Neutrophil (primary cell): ENCODE measurements around the gene EXOC4.

Experiments used
- H3K27ac ChIP-seq: fragments of 200-600 bp; sonication (generic); 2 replicates; pipeline ENCODE4 v1.5.1; 2016; ENCODE audit warnings: mild to moderate bottlenecking, moderate library complexity
- H3K27me3 ChIP-seq: fragments of 200-600 bp; sonication (generic); 2 replicates; pipeline ENCODE4 v1.6.0; 2016; ENCODE audit warnings: mild to moderate bottlenecking
- H3K36me3 ChIP-seq: fragments of 200-600 bp; sonication (generic); 2 replicates; pipeline ENCODE4 v1.5.1; 2017
- H3K4me1 ChIP-seq, 2 experiments: fragments of 200-600 bp in 1 of 2; sonication (generic) in 1 of 2; 1 replicate in 1 of 2; 2 replicates in 1 of 2; pipeline versions ENCODE4 v1.5.1 to v1.6.1; 2013 to 2016; ENCODE audit warnings: low read depth in 1 of 2, low read length in 1 of 2, mild to moderate bottlenecking in 1 of 2, moderate library complexity in 1 of 2; ENCODE audit not compliant: control insufficient read depth in 1 of 2, insufficient read depth in 1 of 2
- H3K4me3 ChIP-seq, 2 experiments: fragments of 200-600 bp in 1 of 2; sonication (generic) in 1 of 2; 1 replicate in 1 of 2; 2 replicates in 1 of 2; pipeline ENCODE4 v1.5.1; 2013 to 2016; ENCODE audit warnings: low read depth in 1 of 2, low read length in 1 of 2, mild to moderate bottlenecking in 1 of 2, moderate library complexity in 1 of 2
- H3K9me3 ChIP-seq: fragments of 200-600 bp; sonication (generic); 2 replicates; pipeline ENCODE4 v1.5.1; 2016
- CTCF ChIP-seq: fragments of 200-600 bp; sonication (generic); IDR thresholded peaks from 2 replicates; pipeline ENCODE4 v1.5.1; 2016; ENCODE audit warnings: antibody characterized with exemption

Gene EXOC4

GRCh38 chr7:133520248-133520647 is 267.4 kb downstream of the EXOC4 start:
- Histone ChIP-seq H3K9me3 (no peaks in the 10 kb centered on the region), H3K27me3 (no peaks in the 10 kb centered on the region), H3K27ac (no peak overlapping the region), H3K4me3 (no peak overlapping the region), H3K36me3 (no peaks in the 10 kb centered on the region), H3K4me1 (no peaks in the 10 kb centered on the region)
- no peak for TF ChIP-seq CTCF

GRCh38 chr7:133522501-133522900 is 269.6 kb downstream of the EXOC4 start:
- Histone ChIP-seq H3K27ac (no peak overlapping the region), H3K36me3 (no peaks in the 10 kb centered on the region)
- TF ChIP-seq CTCF: no peak

GRCh38 chr7:133528796-133529195 is 275.9 kb downstream of the EXOC4 start:
- no peaks in the 10 kb centered on the region for H3K4me1 ChIP-seq
- TF ChIP-seq CTCF: no peak
- H3K36me3 ChIP-seq: no peaks in the 10 kb centered on the region

More at GRCh38 chr7:133522501-133522900, 269.6 kb downstream of the EXOC4 start:
- Histone ChIP-seq H3K9me3 (no peaks in the 10 kb centered on the region), H3K27me3 (no peaks in the 10 kb centered on the region), H3K4me3 (no peak overlapping the region), H3K4me1 (no peaks in the 10 kb centered on the region)

DNA sequence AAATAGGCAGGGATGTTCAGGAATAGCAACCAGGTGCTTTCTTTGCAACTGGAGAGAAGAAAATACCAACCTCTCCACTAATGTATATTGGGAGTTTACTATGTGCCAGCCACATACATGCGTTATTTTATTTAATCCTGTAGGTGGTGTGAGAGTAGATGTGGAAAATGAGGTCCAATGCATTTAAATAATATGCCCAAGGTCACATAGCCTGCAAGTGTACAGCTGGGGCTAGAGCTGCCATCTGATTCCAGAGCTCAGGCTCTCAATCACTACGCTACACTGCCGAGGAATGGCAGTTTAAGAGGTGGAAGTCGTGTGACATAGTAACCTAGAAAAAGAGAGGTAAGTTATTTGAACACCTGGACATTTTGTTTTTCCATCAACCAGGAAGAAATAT is 277.0 kb downstream of the EXOC4 start:
- H3K4me1 ChIP-seq: no peaks in the 10 kb centered on the region
- H3K4me3 ChIP-seq: no peak overlapping the region
- H3K9me3 ChIP-seq: no peaks in the 10 kb centered on the region
- no peaks in the 10 kb centered on the region for H3K27me3 ChIP-seq
- H3K36me3 ChIP-seq: no peaks in the 10 kb centered on the region
- no peak for TF ChIP-seq CTCF
- no peak overlapping the region for H3K27ac ChIP-seq

More at GRCh38 chr7:133528796-133529195, 275.9 kb downstream of the EXOC4 start:
- Histone ChIP-seq H3K4me3 (no peak overlapping the region), H3K27me3 (no peaks in the 10 kb centered on the region), H3K9me3 (no peaks in the 10 kb centered on the region), H3K27ac (no peak overlapping the region)

DNA sequence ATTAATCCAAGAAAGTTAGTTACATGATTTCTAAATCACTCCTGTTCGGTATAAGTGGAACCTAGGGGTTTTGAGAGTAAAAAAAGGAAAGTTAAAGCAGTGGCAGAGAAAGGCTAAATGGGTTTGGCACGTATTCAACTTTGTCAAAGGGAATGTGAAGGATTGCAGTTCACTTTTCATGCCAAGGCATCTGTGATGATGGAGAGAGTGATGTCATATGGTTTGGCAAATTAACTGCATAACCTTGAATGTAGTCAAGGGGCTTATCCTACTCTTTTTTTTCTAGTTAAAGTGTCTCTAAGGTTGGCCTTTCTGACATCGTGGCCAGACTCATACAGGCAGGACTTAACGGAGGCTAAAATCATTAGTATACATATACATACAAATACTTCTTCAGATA is 277.8 kb downstream of the EXOC4 start:
- Histone ChIP-seq H3K9me3 (no peaks in the 10 kb centered on the region), H3K4me3 (no peak overlapping the region), H3K36me3 (no peaks in the 10 kb centered on the region), H3K27ac (no peak overlapping the region), H3K27me3 (no peaks in the 10 kb centered on the region), H3K4me1 (no peaks in the 10 kb centered on the region)
- no peak for TF ChIP-seq CTCF

DNA sequence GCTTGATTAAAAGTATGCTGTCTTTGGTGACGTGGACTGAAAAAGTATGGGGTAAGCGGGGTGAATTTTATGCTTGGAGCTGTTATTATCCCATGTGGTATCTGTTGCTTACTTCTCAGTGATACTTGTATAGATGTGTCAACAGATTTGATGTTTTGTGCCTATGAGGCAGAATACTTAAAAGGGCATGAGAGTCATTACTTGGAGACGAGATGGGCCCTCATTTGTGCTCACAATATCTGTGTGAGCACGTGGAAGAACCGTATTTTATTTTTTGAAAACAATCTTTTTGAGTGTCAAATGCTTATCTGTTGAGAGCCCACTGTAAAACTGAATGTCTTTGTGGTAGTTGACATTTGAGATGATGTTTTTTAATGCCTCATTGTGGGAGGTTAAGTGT is 281.9 kb downstream of the EXOC4 start:
- no peak for TF ChIP-seq CTCF
- H3K27ac ChIP-seq: no peak overlapping the region
- H3K9me3 ChIP-seq: no peaks in the 10 kb centered on the region
- H3K27me3 ChIP-seq: no peaks in the 10 kb centered on the region
- H3K4me3 ChIP-seq: no peak overlapping the region
- H3K36me3 ChIP-seq: no peaks in the 10 kb centered on the region
- peaks cover 10 to 13% of the 10 kb centered on the region in 2 experiments for H3K4me1 ChIP-seq
